HepG2 (cell line): Measurements from ENCODE around the gene LRP5. TPM values are rescaled to one million over a fixed set of nuclear protein-coding genes. Genes with fewer than 3 reads are reported as not detected.

Source experiments
- ASH2L ChIP-seq: fragments of 300-600, 200-600 bp; sonication (generic); IDR thresholded peaks from 2 replicates; pipeline ENCODE4 v1.7.0; 2017; ENCODE audit warnings: low read depth, mild to moderate bottlenecking, moderate library complexity, mixed read lengths, low read length; ENCODE audit not compliant: insufficient read length
- FOXA1 ChIP-seq, 2 experiments: fragments of 450-650 bp in 1 of 2; sonication (generic) in 1 of 2; formaldehyde crosslinking in 1 of 2; IDR thresholded peaks; 2 replicates each; pipeline versions ENCODE4 v1.4.0 to v1.6.1; 2016 to 2020; ENCODE audit warnings: missing genetic modification reagents in 1 of 2
- GATAD1 ChIP-seq: IDR thresholded peaks from 2 replicates; pipeline ENCODE4 v1.6.1; 2016; ENCODE audit warnings: missing genetic modification reagents, missing compliant biosample characterization
- GPN1 ChIP-seq: sonication (generic); formaldehyde crosslinking; IDR thresholded peaks from 2 replicates; pipeline ENCODE4 v1.5.1; 2020; ENCODE audit warnings: missing genetic modification reagents, borderline replicate concordance
- HIVEP1 ChIP-seq: sonication (generic); formaldehyde crosslinking; IDR thresholded peaks from 2 replicates; pipeline ENCODE4 v1.4.0; 2020; ENCODE audit warnings: mild to moderate bottlenecking, missing genetic modification reagents
- HOXA3 ChIP-seq: sonication (generic); formaldehyde crosslinking; IDR thresholded peaks from 2 replicates; pipeline ENCODE4 v1.5.0; 2020; ENCODE audit warnings: missing genetic modification reagents
- MED1 ChIP-seq: sonication (generic); formaldehyde crosslinking; IDR thresholded peaks from 2 replicates; pipeline ENCODE4 v1.4.0; 2020; ENCODE audit warnings: missing genetic modification reagents
- MEF2D ChIP-seq: sonication (generic); formaldehyde crosslinking; IDR thresholded peaks from 2 replicates; pipeline ENCODE4 v1.5.1; 2020; ENCODE audit warnings: mild to moderate bottlenecking, missing genetic modification reagents
- MIXL1 ChIP-seq: IDR thresholded peaks from 2 replicates; pipeline ENCODE4 v1.6.1; 2016
- NCOR1 ChIP-seq: fragments of 200-600 bp; sonication (generic); IDR thresholded peaks from 2 replicates; pipeline ENCODE4 v1.7.0; 2017; ENCODE audit warnings: antibody characterized with exemption, low read length, borderline replicate concordance
- NONO ChIP-seq, 2 experiments: fragments of 450-650 bp in 1 of 2; sonication (generic) in 1 of 2; formaldehyde crosslinking in 1 of 2; IDR thresholded peaks in 1 of 2; conservative IDR thresholded peaks in 1 of 2; 2 replicates each; pipeline versions ENCODE4 v1.6.1 to v1.8.0; 2017 to 2022; ENCODE audit warnings: mild to moderate bottlenecking in 1 of 2, missing genetic modification reagents in 1 of 2, moderate library complexity in 1 of 2
- SNAI1 ChIP-seq: sonication (generic); formaldehyde crosslinking; IDR thresholded peaks from 2 replicates; pipeline ENCODE4 v1.5.0; 2020; ENCODE audit warnings: mild to moderate bottlenecking, missing genetic modification reagents, borderline replicate concordance
- TCF7L2 ChIP-seq: IDR thresholded peaks from 2 replicates; pipeline ENCODE4 v1.6.1; 2011; ENCODE audit warnings: mild to moderate bottlenecking, low read depth, low read length, moderate library complexity
- YEATS4 ChIP-seq: sonication (generic); formaldehyde crosslinking; IDR thresholded peaks from 2 replicates; pipeline ENCODE4 v1.4.0; 2020; ENCODE audit warnings: missing genetic modification reagents, borderline replicate concordance
- ZNF615 ChIP-seq: sonication (generic); formaldehyde crosslinking; IDR thresholded peaks from 2 replicates; pipeline ENCODE4 v1.5.0; 2020; ENCODE audit warnings: mild to moderate bottlenecking, missing genetic modification reagents, borderline replicate concordance
- polyA plus RNA-seq, 8 experiments: library from polyadenylated mRNA; depleted of rRNA in 3 of 8; stranded (reverse) in 7 of 8; unstranded in 1 of 8; fragments of >200 nt; fragmentation: Illumina TruSeq in 4 of 8; extraction: Trizol in 4 of 8; gene quantifications; 2 replicates each; pipeline versions ENCODE4 v1.2.1 to v1.2.3, GENCODE V29; 2011 to 2016; ENCODE audit warnings: low read depth in 4 of 8, missing spikeins in 1 of 8, mixed read lengths in 1 of 8; ENCODE audit not compliant: insufficient read depth in 1 of 8
- total RNA-seq, 5 experiments: library from RNA; depleted of rRNA; stranded (reverse); fragments of >200 nt; fragmentation: Illumina TruSeq; extraction: Trizol; gene quantifications; 2 replicates each; pipeline ENCODE4 v1.2.3, GENCODE V29; 2016; ENCODE audit warnings: low read depth in 1 of 5
- TF ChIP-seq, protein P1 (sequence below): sonication (generic); formaldehyde crosslinking; IDR thresholded peaks from 2 replicates; pipeline ENCODE4 v1.4.0; 2020; ENCODE audit warnings: missing genetic modification reagents
- TF ChIP-seq, protein P2 (sequence below): sonication (generic); formaldehyde crosslinking; IDR thresholded peaks from 2 replicates; pipeline ENCODE4 v1.8.0; 2022; ENCODE audit warnings: mild to moderate bottlenecking, missing genetic modification reagents, moderate library complexity
- TF ChIP-seq, protein P3 (sequence below): sonication (generic); formaldehyde crosslinking; IDR thresholded peaks from 2 replicates; pipeline ENCODE4 v1.8.0; 2022; ENCODE audit warnings: missing genetic modification reagents, mild to moderate bottlenecking, moderate library complexity, borderline replicate concordance
- TF ChIP-seq, protein P4 (sequence below), 2 experiments: fragments of 450-650 bp in 1 of 2; sonication (generic) in 1 of 2; formaldehyde crosslinking; IDR thresholded peaks; 2 replicates each; pipeline versions ENCODE4 v1.5.0 to v1.8.0; 2020 to 2022; ENCODE audit warnings: mild to moderate bottlenecking in 1 of 2, missing genetic modification reagents in 1 of 2
- TF ChIP-seq, protein P5 (sequence below): sonication (generic); formaldehyde crosslinking; IDR thresholded peaks from 2 replicates; pipeline ENCODE4 v1.5.0; 2020; ENCODE audit warnings: mild to moderate bottlenecking, missing genetic modification reagents, moderate library complexity

LRP5 gene
- total and polyA plus RNA-seq, 2 of the 13 experiments (the other 11 are each of a cell fraction or from before 2014, with no cell fraction given), result 40.4 to 64.0 TPM

DNA sequence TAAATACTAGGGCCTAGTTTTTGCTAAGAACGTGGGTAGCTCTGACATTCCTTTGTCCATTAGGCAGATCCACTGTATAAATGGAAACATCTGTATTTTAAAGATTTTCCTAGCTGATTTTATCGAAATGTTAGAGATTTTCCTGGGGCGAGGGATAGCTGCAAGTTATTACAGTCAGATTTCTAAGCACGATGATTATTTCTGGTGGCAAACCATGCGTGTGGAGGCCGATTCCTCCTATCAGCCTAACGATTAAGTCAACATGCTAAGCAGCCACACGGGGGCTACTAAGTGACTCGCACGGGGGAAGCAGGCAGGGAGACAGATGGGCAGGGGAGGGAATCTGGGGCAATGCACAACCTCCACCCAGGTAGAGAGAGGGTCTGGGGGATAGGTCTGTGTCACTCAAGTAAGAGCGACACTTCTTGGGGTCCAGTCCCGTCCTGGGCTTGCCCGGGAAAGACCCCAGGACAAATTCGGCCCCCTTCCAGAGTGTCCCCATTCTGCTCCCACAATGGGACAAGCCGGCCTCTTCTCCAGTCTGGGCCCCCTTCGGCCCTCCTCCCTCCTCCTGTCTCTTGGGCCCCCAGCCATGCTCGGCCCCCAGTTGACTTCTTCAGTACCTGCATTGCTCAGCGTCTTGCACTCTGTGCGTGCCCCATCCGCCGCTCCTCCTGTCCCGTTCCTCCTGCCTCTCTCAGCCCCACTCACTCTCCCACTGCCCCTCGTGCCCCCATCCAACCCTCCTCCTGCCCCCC, 41.2 kb upstream of the LRP5 start (continued):
- TF ChIP-seq, protein P1, sequence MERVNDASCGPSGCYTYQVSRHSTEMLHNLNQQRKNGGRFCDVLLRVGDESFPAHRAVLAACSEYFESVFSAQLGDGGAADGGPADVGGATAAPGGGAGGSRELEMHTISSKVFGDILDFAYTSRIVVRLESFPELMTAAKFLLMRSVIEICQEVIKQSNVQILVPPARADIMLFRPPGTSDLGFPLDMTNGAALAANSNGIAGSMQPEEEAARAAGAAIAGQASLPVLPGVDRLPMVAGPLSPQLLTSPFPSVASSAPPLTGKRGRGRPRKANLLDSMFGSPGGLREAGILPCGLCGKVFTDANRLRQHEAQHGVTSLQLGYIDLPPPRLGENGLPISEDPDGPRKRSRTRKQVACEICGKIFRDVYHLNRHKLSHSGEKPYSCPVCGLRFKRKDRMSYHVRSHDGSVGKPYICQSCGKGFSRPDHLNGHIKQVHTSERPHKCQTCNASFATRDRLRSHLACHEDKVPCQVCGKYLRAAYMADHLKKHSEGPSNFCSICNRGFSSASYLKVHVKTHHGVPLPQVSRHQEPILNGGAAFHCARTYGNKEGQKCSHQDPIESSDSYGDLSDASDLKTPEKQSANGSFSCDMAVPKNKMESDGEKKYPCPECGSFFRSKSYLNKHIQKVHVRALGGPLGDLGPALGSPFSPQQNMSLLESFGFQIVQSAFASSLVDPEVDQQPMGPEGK (CRISPR knock-in tag), result 0 out of 2 replicates have a peak, but pooled peaks have one; percentile 22
- TF ChIP-seq MED1 (CRISPR knock-in tag) (0 out of 2 replicates have a peak, but pooled peaks have one; percentile 1), HOXA3 (CRISPR knock-in tag) (0 out of 2 replicates have a peak, but pooled peaks have one; percentile 0), GATAD1 (CRISPR knock-in tag) (no peak; the same call in 1 of the 2 replicates), SNAI1 (CRISPR knock-in tag) (peak; percentile 3; the same call in 1 of the 2 replicates), MEF2D (CRISPR knock-in tag) (peak; percentile 2; the same call in 1 of the 2 replicates), TCF7L2 (no peak), MIXL1 (CRISPR knock-in tag) (peak; percentile 7; the same call in 1 of the 2 replicates), GPN1 (CRISPR knock-in tag) (no peak), NCOR1 (peak; percentile 45; the same call in 1 of the 2 replicates), YEATS4 (CRISPR knock-in tag) (peak; percentile 10; the same call in 1 of the 2 replicates), ZNF615 (no peak), FOXA1 (IDR thresholded peaks at IDR 0.05) (0 out of 2 replicates have a peak, but pooled peaks have one; percentile 16), FOXA1 (CRISPR knock-in tag; IDR thresholded peaks at IDR 0.05) (peak; percentile 91), NONO (IDR thresholded peaks at IDR 0.05) (no peak), NONO (CRISPR knock-in tag; conservative IDR thresholded peaks at IDR 0.05) (0 out of 2 replicates have a peak, but pooled peaks have one; percentile 40), HIVEP1 (no peak), ASH2L (peak; percentile 45)
- TF ChIP-seq, protein P2, sequence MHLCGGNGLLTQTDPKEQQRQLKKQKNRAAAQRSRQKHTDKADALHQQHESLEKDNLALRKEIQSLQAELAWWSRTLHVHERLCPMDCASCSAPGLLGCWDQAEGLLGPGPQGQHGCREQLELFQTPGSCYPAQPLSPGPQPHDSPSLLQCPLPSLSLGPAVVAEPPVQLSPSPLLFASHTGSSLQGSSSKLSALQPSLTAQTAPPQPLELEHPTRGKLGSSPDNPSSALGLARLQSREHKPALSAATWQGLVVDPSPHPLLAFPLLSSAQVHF (CRISPR knock-in tag), result 0 out of 2 replicates have a peak, but pooled peaks have one; percentile 32
- TF ChIP-seq, protein P3, sequence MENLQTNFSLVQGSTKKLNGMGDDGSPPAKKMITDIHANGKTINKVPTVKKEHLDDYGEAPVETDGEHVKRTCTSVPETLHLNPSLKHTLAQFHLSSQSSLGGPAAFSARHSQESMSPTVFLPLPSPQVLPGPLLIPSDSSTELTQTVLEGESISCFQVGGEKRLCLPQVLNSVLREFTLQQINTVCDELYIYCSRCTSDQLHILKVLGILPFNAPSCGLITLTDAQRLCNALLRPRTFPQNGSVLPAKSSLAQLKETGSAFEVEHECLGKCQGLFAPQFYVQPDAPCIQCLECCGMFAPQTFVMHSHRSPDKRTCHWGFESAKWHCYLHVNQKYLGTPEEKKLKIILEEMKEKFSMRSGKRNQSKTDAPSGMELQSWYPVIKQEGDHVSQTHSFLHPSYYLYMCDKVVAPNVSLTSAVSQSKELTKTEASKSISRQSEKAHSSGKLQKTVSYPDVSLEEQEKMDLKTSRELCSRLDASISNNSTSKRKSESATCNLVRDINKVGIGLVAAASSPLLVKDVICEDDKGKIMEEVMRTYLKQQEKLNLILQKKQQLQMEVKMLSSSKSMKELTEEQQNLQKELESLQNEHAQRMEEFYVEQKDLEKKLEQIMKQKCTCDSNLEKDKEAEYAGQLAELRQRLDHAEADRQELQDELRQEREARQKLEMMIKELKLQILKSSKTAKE (CRISPR knock-in tag), result peak; percentile 46; the same call in 1 of the 2 replicates
- TF ChIP-seq, protein P4, sequence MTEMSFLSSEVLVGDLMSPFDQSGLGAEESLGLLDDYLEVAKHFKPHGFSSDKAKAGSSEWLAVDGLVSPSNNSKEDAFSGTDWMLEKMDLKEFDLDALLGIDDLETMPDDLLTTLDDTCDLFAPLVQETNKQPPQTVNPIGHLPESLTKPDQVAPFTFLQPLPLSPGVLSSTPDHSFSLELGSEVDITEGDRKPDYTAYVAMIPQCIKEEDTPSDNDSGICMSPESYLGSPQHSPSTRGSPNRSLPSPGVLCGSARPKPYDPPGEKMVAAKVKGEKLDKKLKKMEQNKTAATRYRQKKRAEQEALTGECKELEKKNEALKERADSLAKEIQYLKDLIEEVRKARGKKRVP (CRISPR knock-in tag; IDR thresholded peaks at IDR 0.05), result 0 out of 4 replicates have a peak, but pooled peaks of 1 of the 2 experiments have one; percentile 7
- TF ChIP-seq, protein P5, sequence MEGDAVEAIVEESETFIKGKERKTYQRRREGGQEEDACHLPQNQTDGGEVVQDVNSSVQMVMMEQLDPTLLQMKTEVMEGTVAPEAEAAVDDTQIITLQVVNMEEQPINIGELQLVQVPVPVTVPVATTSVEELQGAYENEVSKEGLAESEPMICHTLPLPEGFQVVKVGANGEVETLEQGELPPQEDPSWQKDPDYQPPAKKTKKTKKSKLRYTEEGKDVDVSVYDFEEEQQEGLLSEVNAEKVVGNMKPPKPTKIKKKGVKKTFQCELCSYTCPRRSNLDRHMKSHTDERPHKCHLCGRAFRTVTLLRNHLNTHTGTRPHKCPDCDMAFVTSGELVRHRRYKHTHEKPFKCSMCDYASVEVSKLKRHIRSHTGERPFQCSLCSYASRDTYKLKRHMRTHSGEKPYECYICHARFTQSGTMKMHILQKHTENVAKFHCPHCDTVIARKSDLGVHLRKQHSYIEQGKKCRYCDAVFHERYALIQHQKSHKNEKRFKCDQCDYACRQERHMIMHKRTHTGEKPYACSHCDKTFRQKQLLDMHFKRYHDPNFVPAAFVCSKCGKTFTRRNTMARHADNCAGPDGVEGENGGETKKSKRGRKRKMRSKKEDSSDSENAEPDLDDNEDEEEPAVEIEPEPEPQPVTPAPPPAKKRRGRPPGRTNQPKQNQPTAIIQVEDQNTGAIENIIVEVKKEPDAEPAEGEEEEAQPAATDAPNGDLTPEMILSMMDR (CRISPR knock-in tag), result peak; percentile 65
